Tibial artery (tissue), 4 donors: ENCODE measurements around the gene KIAA0930.

Source experiments
- DNase-seq, 2 donors: peaks; one replicate each; pipeline ENCODE4 v3.0.0-alpha.2; 2019
- H3K27ac ChIP-seq, 2 donors: fragments of 200-600 bp; sonication (generic) in 1 of 2; 1 replicate in 1 of 2; 2 replicates in 1 of 2; pipeline ENCODE4 v1.5.1; 2018 to 2019; ENCODE audit warnings: mild to moderate bottlenecking in 1 of 2
- H3K27me3 ChIP-seq, 2 donors: fragments of 200-600 bp; sonication (generic) in 1 of 2; one replicate each; pipeline versions ENCODE4 v1.5.1 to v1.6.0; 2016 to 2019
- H3K36me3 ChIP-seq, 3 donors: fragments of 200-600 bp; sonication (generic) in 2 of 3; one replicate each; pipeline ENCODE4 v1.5.1; 2016 to 2019; ENCODE audit warnings: mild to moderate bottlenecking in 2 of 3
- H3K4me1 ChIP-seq, 4 donors: fragments of 200-600 bp; sonication (generic) in 2 of 4; 1 replicate in 3 of 4; 2 replicates in 1 of 4; pipeline ENCODE4 v1.5.1; 2016 to 2019
- H3K4me3 ChIP-seq, 2 donors: fragments of 200-600 bp; sonication (generic) in 1 of 2; 1 replicate in 1 of 2; 2 replicates in 1 of 2; pipeline ENCODE4 v1.5.1; 2018 to 2019; ENCODE audit warnings: mild to moderate bottlenecking in 2 of 2
- H3K9me3 ChIP-seq, 3 donors: fragments of 200-600 bp; sonication (generic) in 1 of 3; one replicate each; pipeline ENCODE4 v1.5.1; 2016 to 2019
- intact Hi-C: fragments of 100-400 bp; cut with DNase I; formaldehyde crosslinking; loops from one replicate; pipeline ENCODE4 v1.15.0; 2023; ENCODE audit warnings: low total_unique reads
- TF ChIP-seq, protein P1 (sequence below), 2 experiments: fragments of 200-600 bp in 1 of 2; fragments of 450-650 bp in 1 of 2; IDR thresholded peaks; one replicate each; pipeline ENCODE4 v1.5.1; 2017 to 2019; ENCODE audit warnings: antibody characterized with exemption in 2 of 2, mild to moderate bottlenecking in 1 of 2, moderate library complexity in 1 of 2

Gene KIAA0930

DNA sequence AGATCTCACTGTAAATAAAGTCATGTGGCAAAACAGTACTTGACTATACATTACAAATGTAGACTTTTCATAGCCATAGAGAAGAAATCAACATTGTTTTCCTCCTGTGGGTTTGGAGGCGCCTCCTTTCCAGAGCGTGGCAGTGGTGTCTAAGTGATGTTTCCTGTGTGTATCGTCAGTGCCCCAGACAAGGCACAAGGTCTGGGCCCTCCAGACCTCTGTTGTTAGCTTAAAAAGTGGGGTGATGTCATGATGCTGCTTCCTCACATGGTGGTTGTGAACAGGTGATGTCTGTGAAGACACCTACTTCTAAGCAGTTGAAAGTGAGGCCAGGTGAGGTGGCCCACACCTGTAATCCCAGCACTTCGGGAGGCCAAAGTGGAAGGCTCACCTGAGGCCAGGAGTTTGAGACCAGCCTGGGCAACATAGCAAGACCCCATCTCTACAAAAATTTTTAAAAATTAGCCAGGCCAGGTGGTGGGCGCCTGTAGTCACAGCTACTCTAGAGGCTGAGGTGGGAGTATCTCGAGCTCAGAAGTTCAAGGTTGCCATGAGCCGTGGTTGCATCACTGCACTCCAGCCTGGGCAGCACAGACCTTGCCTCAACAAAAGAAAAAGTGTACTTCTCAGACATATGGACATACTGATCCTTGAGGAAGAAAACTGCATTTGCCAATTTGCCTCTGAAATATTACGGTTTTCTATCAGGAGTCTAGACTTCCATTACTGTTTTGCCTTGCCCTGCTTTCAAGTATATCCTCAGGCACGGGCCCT, 61.2 kb downstream of the KIAA0930 start:
- no peaks in the 10 kb centered on the region for H3K9me3 ChIP-seq

DNA sequence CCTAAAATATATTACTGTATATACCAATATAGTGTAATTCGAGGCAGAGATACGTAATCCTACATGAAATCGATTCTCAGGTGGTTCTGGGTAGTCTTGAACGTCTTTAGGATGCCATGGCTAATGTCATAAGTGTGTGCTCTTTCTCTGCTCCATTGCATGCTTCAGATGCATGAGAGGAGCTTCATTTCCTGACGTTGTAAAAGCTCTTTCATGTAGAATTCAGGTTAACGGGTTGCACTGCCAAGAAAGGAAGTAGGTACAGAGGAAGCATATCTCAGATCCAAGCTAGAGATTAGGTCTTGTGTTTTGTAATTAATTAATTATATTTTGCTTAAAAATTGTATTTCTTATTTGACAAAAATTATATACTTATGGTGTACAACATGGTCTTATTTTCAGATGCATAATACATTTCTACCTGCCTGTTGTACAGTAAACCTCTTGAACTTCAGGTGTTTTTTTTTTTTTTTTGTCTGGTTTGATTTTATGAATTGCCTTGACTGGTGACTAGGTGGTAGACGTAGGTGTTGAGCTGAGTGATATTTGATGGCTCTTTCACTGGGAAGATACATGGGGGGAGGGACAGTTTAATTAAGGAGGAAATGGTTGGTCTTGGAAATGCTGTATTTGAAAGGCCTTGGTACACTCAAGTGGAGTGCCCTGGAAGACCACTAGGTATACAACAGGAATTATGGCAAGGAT, 67.7 kb downstream of the KIAA0930 start:
- Histone ChIP-seq H3K4me3 (no peak overlapping the region), H3K36me3 (peaks cover 63 to 94% (median 81%) of the 10 kb centered on the region in 3 donors), H3K27ac (no peak overlapping the region), H3K4me1 (no peaks in the 10 kb centered on the region), H3K9me3 (no peaks in the 10 kb centered on the region), H3K27me3 (no peaks in the 10 kb centered on the region)
- DNase-seq: no peak
- TF ChIP-seq, protein P1, sequence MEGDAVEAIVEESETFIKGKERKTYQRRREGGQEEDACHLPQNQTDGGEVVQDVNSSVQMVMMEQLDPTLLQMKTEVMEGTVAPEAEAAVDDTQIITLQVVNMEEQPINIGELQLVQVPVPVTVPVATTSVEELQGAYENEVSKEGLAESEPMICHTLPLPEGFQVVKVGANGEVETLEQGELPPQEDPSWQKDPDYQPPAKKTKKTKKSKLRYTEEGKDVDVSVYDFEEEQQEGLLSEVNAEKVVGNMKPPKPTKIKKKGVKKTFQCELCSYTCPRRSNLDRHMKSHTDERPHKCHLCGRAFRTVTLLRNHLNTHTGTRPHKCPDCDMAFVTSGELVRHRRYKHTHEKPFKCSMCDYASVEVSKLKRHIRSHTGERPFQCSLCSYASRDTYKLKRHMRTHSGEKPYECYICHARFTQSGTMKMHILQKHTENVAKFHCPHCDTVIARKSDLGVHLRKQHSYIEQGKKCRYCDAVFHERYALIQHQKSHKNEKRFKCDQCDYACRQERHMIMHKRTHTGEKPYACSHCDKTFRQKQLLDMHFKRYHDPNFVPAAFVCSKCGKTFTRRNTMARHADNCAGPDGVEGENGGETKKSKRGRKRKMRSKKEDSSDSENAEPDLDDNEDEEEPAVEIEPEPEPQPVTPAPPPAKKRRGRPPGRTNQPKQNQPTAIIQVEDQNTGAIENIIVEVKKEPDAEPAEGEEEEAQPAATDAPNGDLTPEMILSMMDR (IDR thresholded peaks at IDR 0.05): no peak
- intact Hi-C loops: no loop called here

More for the DNA sequence above, 61.2 kb downstream of the KIAA0930 start:
- TF ChIP-seq, protein P1 (IDR thresholded peaks at IDR 0.05): no peak
- Histone ChIP-seq H3K4me1 (no peaks in the 10 kb centered on the region), H3K4me3 (no peak overlapping the region), H3K36me3 (peaks cover 48 to 89% (median 81%) of the 10 kb centered on the region in 3 donors), H3K27ac (no peak overlapping the region), H3K27me3 (no peaks in the 10 kb centered on the region)
- no peak for DNase-seq
- intact Hi-C loops: no loop called here

DNA sequence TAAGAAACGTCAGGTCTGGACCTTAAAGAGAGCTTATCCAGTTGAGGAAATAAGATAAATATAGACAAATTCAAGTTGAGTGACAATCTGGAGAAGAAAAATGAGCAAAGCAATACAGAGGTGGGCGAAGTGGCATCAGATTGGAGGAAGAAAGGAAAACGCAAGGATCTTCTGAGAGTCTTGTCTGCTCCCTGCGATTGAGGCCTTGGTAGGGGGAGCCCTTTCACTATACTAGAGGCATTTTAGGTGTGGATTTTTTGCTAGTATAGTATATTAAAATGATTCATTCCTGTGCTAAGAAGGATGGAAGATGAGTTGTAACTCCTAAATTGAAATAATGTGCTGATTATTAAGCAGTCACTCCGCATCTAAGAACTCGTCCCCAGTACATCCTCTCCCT, 68.9 kb downstream of the KIAA0930 start:
- Histone ChIP-seq H3K27me3 (no peaks in the 10 kb centered on the region), H3K36me3 (peaks cover 63 to 84% (median 72%) of the 10 kb centered on the region in 3 donors), H3K4me3 (no peak overlapping the region), H3K27ac (no peak overlapping the region), H3K4me1 (peaks cover 0 to 2% (median 0%) of the 10 kb centered on the region in 4 donors), H3K9me3 (no peaks in the 10 kb centered on the region)
- TF ChIP-seq, protein P1 (IDR thresholded peaks at IDR 0.05): no peak
- DNase-seq: no peak
- intact Hi-C loops: no loop called here

DNA sequence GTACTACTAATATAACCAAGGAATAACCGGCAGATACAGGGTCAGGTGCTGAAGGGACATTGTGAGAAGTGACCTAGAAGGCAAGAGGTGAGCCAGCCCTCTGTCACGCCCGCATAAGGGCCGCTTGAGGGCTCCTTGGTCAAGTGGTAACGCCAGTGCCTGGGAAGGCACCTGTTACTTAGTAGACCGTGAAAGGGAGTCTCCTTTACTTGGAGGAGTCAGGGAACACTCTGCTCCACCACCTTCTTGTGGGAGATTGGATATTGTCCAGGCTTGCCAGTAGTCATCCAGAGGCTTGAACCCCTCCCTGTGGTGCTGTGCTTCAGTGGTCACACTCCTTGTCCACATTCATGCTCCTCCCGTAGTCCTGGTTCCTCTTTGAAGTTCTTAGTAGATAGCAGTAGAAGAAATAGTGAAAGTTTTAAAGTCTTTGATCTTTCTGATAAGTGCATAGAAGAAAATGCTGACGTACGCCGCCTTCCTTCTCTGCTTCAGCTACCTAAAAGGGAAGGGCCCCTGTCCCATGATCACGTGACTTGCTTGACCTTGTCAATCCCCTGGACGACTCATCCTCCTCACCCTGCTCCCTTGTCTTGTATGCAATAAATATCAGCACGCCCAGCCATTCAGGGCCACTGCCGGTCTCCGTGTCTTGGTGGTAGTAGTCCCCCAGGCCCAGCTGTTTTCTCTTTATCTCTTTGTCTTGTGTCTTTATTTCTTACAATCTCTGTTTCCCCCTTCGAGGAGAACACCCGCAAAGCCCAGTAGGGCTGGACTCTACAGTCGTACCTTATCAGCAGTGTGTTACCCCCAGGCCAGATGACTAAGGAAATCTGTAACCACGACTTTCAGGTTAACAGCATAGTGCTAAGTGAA, 70.9 kb downstream of the KIAA0930 start:
- TF ChIP-seq, protein P1 (IDR thresholded peaks at IDR 0.05): no peak
- H3K4me1 ChIP-seq: peaks cover 0 to 14% (median 10%) of the 10 kb centered on the region in 4 donors
- DNase-seq: no peak
- no peaks in the 10 kb centered on the region for H3K27me3 ChIP-seq
- H3K27ac ChIP-seq: no peak overlapping the region
- no peaks in the 10 kb centered on the region for H3K9me3 ChIP-seq
- H3K36me3 ChIP-seq: peaks cover 53 to 64% (median 55%) of the 10 kb centered on the region in 3 donors
- H3K4me3 ChIP-seq: no peak overlapping the region
- intact Hi-C loops: no loop called here

DNA sequence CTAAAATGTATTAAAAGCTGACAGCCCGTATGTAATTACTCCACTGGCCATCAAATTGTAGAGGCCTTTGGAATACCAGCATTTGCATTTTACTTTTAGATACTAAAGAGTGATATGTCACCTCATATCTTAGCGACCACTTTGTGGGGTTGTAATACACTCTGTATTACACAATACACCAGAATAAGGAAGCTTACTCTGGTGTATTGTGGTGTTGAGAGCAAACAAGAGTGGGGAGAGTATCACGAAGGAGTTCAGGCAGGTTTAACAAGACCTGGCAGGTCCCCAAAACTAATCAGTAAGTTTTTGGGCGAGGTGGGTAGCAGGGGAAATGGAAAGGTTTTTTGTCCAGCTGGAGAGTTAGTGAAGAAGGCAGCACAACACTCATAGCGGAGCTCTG, 73.8 kb downstream of the KIAA0930 start:
- TF ChIP-seq, protein P1 (IDR thresholded peaks at IDR 0.05): no peak
- no peak overlapping the region for H3K27ac ChIP-seq
- no peak overlapping the region for H3K4me3 ChIP-seq
- no peaks in the 10 kb centered on the region for H3K9me3 ChIP-seq
- intact Hi-C loops: no loop called here
- peaks cover 36 to 42% (median 39%) of the 10 kb centered on the region in 3 donors for H3K36me3 ChIP-seq
- no peaks in the 10 kb centered on the region for H3K27me3 ChIP-seq
- H3K4me1 ChIP-seq: peaks cover 0 to 28% (median 18%) of the 10 kb centered on the region in 4 donors
- no peak for DNase-seq
